RPMI7951 (cell line): ENCODE measurements around the gene AQP10. TPM values are rescaled to one million over a fixed set of nuclear protein-coding genes. Genes with fewer than 3 reads are reported as not detected.
"Not testable (repeated sequence)": the region's sequence is repeated elsewhere in the genome, so short reads cannot be mapped to it uniquely, and the experiment has no call there.

Experiments used
- DNase-seq: peaks from one replicate; pipeline ENCODE4 v3.0.0-alpha.2; 2012; ENCODE audit warnings: low read depth
- total RNA-seq: library from RNA; depleted of rRNA; stranded (reverse); fragments of >200 nt; shearing (Covaris generic); gene quantifications from 2 replicates; pipeline ENCODE4 v1.2.3, GENCODE V29; 2014; rRNA removed

Gene AQP10
- total RNA-seq: not detected in 2 replicates

- DNase-seq: no peak
Observed at GRCh38 chr1:154320882-154321608, at the start of gene AQP10. AQP10 (plus strand) TSS chr1:154321093; CDS start chr1:154321156, 63 bp downstream.

- DNase-seq: peak; percentile 95
Observed at GRCh38 chr1:154272217-154272998, 48.5 kb upstream of the AQP10 start, which contains the start of gene HAX1. HAX1 (plus strand) TSS chr1:154272629; CDS start chr1:154272724, 95 bp downstream.

- no peak for DNase-seq
Observed at GRCh38 chr1:154272999-154273563, 47.8 kb upstream of the AQP10 start.

- DNase-seq: no peak
Observed at GRCh38 chr1:154276797-154277196, 44.1 kb upstream of the AQP10 start.

GRCh38 chr1:154287591-154287990 is 33.3 kb upstream of the AQP10 start:
- DNase-seq: not testable (repeated sequence)

- DNase-seq: no peak
Observed at GRCh38 chr1:154288661-154289060, 32.2 kb upstream of the AQP10 start.

GRCh38 chr1:154290921-154291320 is 30.0 kb upstream of the AQP10 start:
- no peak for DNase-seq

- no peak for DNase-seq
Observed at GRCh38 chr1:154295408-154296235, 25.3 kb upstream of the AQP10 start.

- DNase-seq: no peak
Observed at GRCh38 chr1:154301582-154301981, 19.3 kb upstream of the AQP10 start.

- peak; percentile 35 for DNase-seq
Observed at GRCh38 chr1:154304664-154305337, 16.1 kb upstream of the AQP10 start.

GRCh38 chr1:154306151-154306550 is 14.7 kb upstream of the AQP10 start:
- peak; percentile 76 for DNase-seq

GRCh38 chr1:154307670-154308270 is 13.1 kb upstream of the AQP10 start:
- DNase-seq: not testable (repeated sequence)

GRCh38 chr1:154309136-154309535 is 11.8 kb upstream of the AQP10 start:
- not testable (repeated sequence) for DNase-seq

- DNase-seq: not testable (repeated sequence)
Observed at GRCh38 chr1:154312229-154313065, 8.4 kb upstream of the AQP10 start.

GRCh38 chr1:154313066-154313356 is 7.9 kb upstream of the AQP10 start:
- DNase-seq: no peak

GRCh38 chr1:154314226-154314625 is 6.7 kb upstream of the AQP10 start:
- not testable (repeated sequence) for DNase-seq

GRCh38 chr1:154316704-154317103 is 4.2 kb upstream of the AQP10 start:
- no peak for DNase-seq

GRCh38 chr1:154318386-154318785 is 2.5 kb upstream of the AQP10 start:
- DNase-seq: no peak

GRCh38 chr1:154321609-154321934 is 679 bp downstream of the AQP10 start:
- DNase-seq: not testable (repeated sequence)

GRCh38 chr1:154323493-154323892 is 2.6 kb downstream of the AQP10 start:
- no peak for DNase-seq
